ENCODE measurements around the gene C9orf50.
"Not testable (repeated sequence)": the region's sequence is repeated elsewhere in the genome, so short reads cannot be mapped to it uniquely, and the experiment has no call there.

The C9orf50 gene

GRCh38 chr9:129620669-129621295 is at the start of gene C9orf50:
C9orf50 (minus strand) TSS chr9:129621101; CDS start chr9:129620574, 527 bp downstream.
- Mint-ChIP-seq H3K4me3 (no peak within 1 kb of the TSS), H3K27ac (ENCODE audit: low read depth) (no peak within 1 kb of the TSS), H3K4me1 (peaks cover 8% of the 10 kb centered on the region), H3K27me3 (peaks cover 24% of the 10 kb centered on the region), H3K36me3 (ENCODE audit: insufficient read depth) (peaks cover 11% of the 10 kb centered on the region), H3K9me3 (no peaks in the 10 kb centered on the region)
- DNase-seq (ENCODE audit: low spot score in 2 of 2) (no peak), ATAC-seq (replicated peaks; ENCODE audit: extremely low read depth, poor library complexity, severe bottlenecking) (no peak)

- Mint-ChIP-seq H3K9me3 (no peaks in the 10 kb centered on the region), H3K27me3 (peaks cover 48% of the 10 kb centered on the region), H3K4me3 (no peak overlapping the region), H3K36me3 (ENCODE audit: insufficient read depth) (peaks cover 3% of the 10 kb centered on the region), H3K4me1 (peaks cover 2% of the 10 kb centered on the region), H3K27ac (ENCODE audit: low read depth) (no peak overlapping the region)
- no peak for DNase-seq (ENCODE audit: low spot score in 2 of 2)
- no peak for ATAC-seq (replicated peaks; ENCODE audit: extremely low read depth, poor library complexity, severe bottlenecking)
Measured at GRCh38 chr9:129669946-129670345, 49.0 kb upstream of the C9orf50 start.

GRCh38 chr9:129669141-129669718 is 48.3 kb upstream of the C9orf50 start:
- H3K4me3 Mint-ChIP-seq: no peak overlapping the region
- H3K27me3 Mint-ChIP-seq: peaks cover 55% of the 10 kb centered on the region
- DNase-seq (ENCODE audit: low spot score in 2 of 2) (no peak), ATAC-seq (replicated peaks; ENCODE audit: extremely low read depth, poor library complexity, severe bottlenecking) (no peak)
- no peak overlapping the region for H3K27ac Mint-ChIP-seq (ENCODE audit: low read depth)
- peaks cover 5% of the 10 kb centered on the region for H3K4me1 Mint-ChIP-seq
- peaks cover 4% of the 10 kb centered on the region for H3K36me3 Mint-ChIP-seq (ENCODE audit: insufficient read depth)
- no peaks in the 10 kb centered on the region for H3K9me3 Mint-ChIP-seq

GRCh38 chr9:129667850-129668249 is 46.9 kb upstream of the C9orf50 start:
- peaks cover 5% of the 10 kb centered on the region for H3K36me3 Mint-ChIP-seq (ENCODE audit: insufficient read depth)
- H3K4me3 Mint-ChIP-seq: no peak overlapping the region
- peaks cover 5% of the 10 kb centered on the region for H3K4me1 Mint-ChIP-seq
- H3K27me3 Mint-ChIP-seq: peaks cover 51% of the 10 kb centered on the region
- DNase-seq (ENCODE audit: low spot score in 2 of 2) (no peak), ATAC-seq (replicated peaks; ENCODE audit: extremely low read depth, poor library complexity, severe bottlenecking) (no peak)
- H3K9me3 Mint-ChIP-seq: no peaks in the 10 kb centered on the region
- no peak overlapping the region for H3K27ac Mint-ChIP-seq (ENCODE audit: low read depth)

- Mint-ChIP-seq H3K4me3 (no peak overlapping the region), H3K27me3 (peaks cover 47% of the 10 kb centered on the region), H3K27ac (ENCODE audit: low read depth) (no peak overlapping the region), H3K36me3 (ENCODE audit: insufficient read depth) (peaks cover 5% of the 10 kb centered on the region), H3K9me3 (no peaks in the 10 kb centered on the region), H3K4me1 (peaks cover 5% of the 10 kb centered on the region)
- DNase-seq (ENCODE audit: low spot score in 2 of 2) (no peak), ATAC-seq (replicated peaks; ENCODE audit: extremely low read depth, poor library complexity, severe bottlenecking) (no peak)
Measured at GRCh38 chr9:129667378-129667777, 46.5 kb upstream of the C9orf50 start.

- ATAC-seq (replicated peaks; ENCODE audit: extremely low read depth, poor library complexity, severe bottlenecking) (no peak), DNase-seq (ENCODE audit: low spot score in 2 of 2) (no peak)
- no peak overlapping the region for H3K27ac Mint-ChIP-seq (ENCODE audit: low read depth)
- no peaks in the 10 kb centered on the region for H3K9me3 Mint-ChIP-seq
- H3K36me3 Mint-ChIP-seq (ENCODE audit: insufficient read depth): peaks cover 5% of the 10 kb centered on the region
- peaks cover 42% of the 10 kb centered on the region for H3K27me3 Mint-ChIP-seq
- H3K4me1 Mint-ChIP-seq: peaks cover 5% of the 10 kb centered on the region
- H3K4me3 Mint-ChIP-seq: no peak overlapping the region
Measured at GRCh38 chr9:129666575-129666974, 45.7 kb upstream of the C9orf50 start.

GRCh38 chr9:129665814-129666520 is 45.1 kb upstream of the C9orf50 start:
- Mint-ChIP-seq H3K36me3 (ENCODE audit: insufficient read depth) (peaks cover 6% of the 10 kb centered on the region), H3K4me1 (peaks cover 5% of the 10 kb centered on the region), H3K27me3 (peaks cover 42% of the 10 kb centered on the region), H3K4me3 (peak overlapping the region; percentile 80), H3K9me3 (no peaks in the 10 kb centered on the region), H3K27ac (ENCODE audit: low read depth) (no peak overlapping the region)
- no peak for ATAC-seq (replicated peaks; ENCODE audit: extremely low read depth, poor library complexity, severe bottlenecking)
- no peak for DNase-seq (ENCODE audit: low spot score in 2 of 2)

- H3K36me3 Mint-ChIP-seq (ENCODE audit: insufficient read depth): peaks cover 6% of the 10 kb centered on the region
- DNase-seq (ENCODE audit: low spot score in 2 of 2) (no peak), ATAC-seq (replicated peaks; ENCODE audit: extremely low read depth, poor library complexity, severe bottlenecking) (peak; percentile 43)
- H3K4me3 Mint-ChIP-seq: peak within 1 kb of the TSS; percentile 80
- no peak within 1 kb of the TSS for H3K27ac Mint-ChIP-seq (ENCODE audit: low read depth)
- H3K27me3 Mint-ChIP-seq: peaks cover 42% of the 10 kb centered on the region
- H3K9me3 Mint-ChIP-seq: no peaks in the 10 kb centered on the region
- peaks cover 5% of the 10 kb centered on the region for H3K4me1 Mint-ChIP-seq
Measured at GRCh38 chr9:129665389-129665775, 44.5 kb upstream of the C9orf50 start, which contains the start of gene PRRX2. PRRX2 (plus strand) TSS chr9:129665647; CDS start chr9:129665868, 221 bp downstream.

GRCh38 chr9:129664746-129665388 is 44.0 kb upstream of the C9orf50 start:
- peaks cover 5% of the 10 kb centered on the region for H3K36me3 Mint-ChIP-seq (ENCODE audit: insufficient read depth)
- peak; percentile 49 for ATAC-seq (replicated peaks; ENCODE audit: extremely low read depth, poor library complexity, severe bottlenecking)
- no peak for DNase-seq (ENCODE audit: low spot score in 2 of 2)

GRCh38 chr9:129662239-129662638 is 41.3 kb upstream of the C9orf50 start:
- H3K36me3 Mint-ChIP-seq (ENCODE audit: insufficient read depth); H3K4me1 Mint-ChIP-seq; H3K9me3 Mint-ChIP-seq; H3K4me3 Mint-ChIP-seq; DNase-seq (ENCODE audit: low spot score in 2 of 2); H3K27ac Mint-ChIP-seq (ENCODE audit: low read depth); ATAC-seq (replicated peaks; ENCODE audit: extremely low read depth, poor library complexity, severe bottlenecking): not testable (repeated sequence)
- peaks cover 15% of the 10 kb centered on the region for H3K27me3 Mint-ChIP-seq

More at GRCh38 chr9:129664746-129665388, 44.0 kb upstream of the C9orf50 start:
- Mint-ChIP-seq H3K4me3 (peak overlapping the region; percentile 80), H3K4me1 (peaks cover 5% of the 10 kb centered on the region), H3K9me3 (no peaks in the 10 kb centered on the region), H3K27ac (ENCODE audit: low read depth) (no peak overlapping the region), H3K27me3 (peaks cover 39% of the 10 kb centered on the region)

- H3K4me1 Mint-ChIP-seq: peaks cover 5% of the 10 kb centered on the region
- H3K36me3 Mint-ChIP-seq (ENCODE audit: insufficient read depth): peaks cover 5% of the 10 kb centered on the region
- H3K9me3 Mint-ChIP-seq: no peaks in the 10 kb centered on the region
- no peak overlapping the region for H3K4me3 Mint-ChIP-seq
- no peak for ATAC-seq (replicated peaks; ENCODE audit: extremely low read depth, poor library complexity, severe bottlenecking)
- H3K27me3 Mint-ChIP-seq: peaks cover 11% of the 10 kb centered on the region
- DNase-seq (ENCODE audit: low spot score in 2 of 2): no peak
- no peak overlapping the region for H3K27ac Mint-ChIP-seq (ENCODE audit: low read depth)
Measured at GRCh38 chr9:129661029-129661428, 40.1 kb upstream of the C9orf50 start.

- no peaks in the 10 kb centered on the region for H3K27me3 Mint-ChIP-seq
- ATAC-seq (replicated peaks; ENCODE audit: extremely low read depth, poor library complexity, severe bottlenecking): no peak
- peaks cover 5% of the 10 kb centered on the region for H3K36me3 Mint-ChIP-seq (ENCODE audit: insufficient read depth)
- H3K27ac Mint-ChIP-seq (ENCODE audit: low read depth): no peak overlapping the region
- H3K4me3 Mint-ChIP-seq: no peak overlapping the region
- no peaks in the 10 kb centered on the region for H3K9me3 Mint-ChIP-seq
- no peaks in the 10 kb centered on the region for H3K4me1 Mint-ChIP-seq
- DNase-seq (ENCODE audit: low spot score in 2 of 2): no peak
Measured at GRCh38 chr9:129656795-129657390, 36.0 kb upstream of the C9orf50 start.

Data from central memory CD8-positive, alpha-beta T cell (primary cell).